Epithelial cell of proximal tubule (primary cell): ENCODE measurements around the gene SKAP1. TPM values are rescaled to one million over a fixed set of nuclear protein-coding genes. Genes with fewer than 3 reads are reported as not detected.
A peak's percentile ranks its signal among the peaks of the same experiment; 100 is the strongest.

ENCODE experiments used
- DNase-seq: peaks from one replicate; pipeline ENCODE4 v3.0.0-alpha.2; 2011; ENCODE audit warnings: low read depth
- H3K4me3 ChIP-seq: 2 replicates; pipeline ENCODE4 v1.5.1; 2011; ENCODE audit warnings: low read depth, mild to moderate bottlenecking, low read length
- CTCF ChIP-seq: conservative IDR thresholded peaks from 2 replicates; pipeline ENCODE4 v1.5.1; 2012; ENCODE audit warnings: low read depth, mild to moderate bottlenecking, low read length
- total RNA-seq: library from RNA; depleted of rRNA; stranded (reverse); fragments of >200 nt; gene quantifications from 2 replicates; pipeline ENCODE4 v1.2.3, GENCODE V29; 2015

Gene SKAP1
- total RNA-seq, 1 donor from 2014 or later, result 11.4 TPM

- peak; percentile 18 for TF ChIP-seq CTCF
- DNase-seq, result no peak
- H3K4me3 ChIP-seq, result no peak overlapping the region
Measured at GRCh38 chr17:48470388-48471034, 40.5 kb upstream of the SKAP1 start.

GRCh38 chr17:48469227-48469626 is 39.2 kb upstream of the SKAP1 start:
- TF ChIP-seq CTCF, result no peak
- DNase-seq, result no peak
- no peak overlapping the region for H3K4me3 ChIP-seq

- no peak for TF ChIP-seq CTCF
- H3K4me3 ChIP-seq, result no peak overlapping the region
- no peak for DNase-seq
Measured at GRCh38 chr17:48468299-48468698, 38.3 kb upstream of the SKAP1 start.

GRCh38 chr17:48465884-48466283 is 35.9 kb upstream of the SKAP1 start:
- TF ChIP-seq CTCF, result no peak
- H3K4me3 ChIP-seq, result no peak overlapping the region
- DNase-seq, result no peak

- DNase-seq, result no peak
- no peak overlapping the region for H3K4me3 ChIP-seq
- no peak for TF ChIP-seq CTCF
Measured at GRCh38 chr17:48463526-48463925, 33.5 kb upstream of the SKAP1 start.

GRCh38 chr17:48462946-48463345 is 32.9 kb upstream of the SKAP1 start:
- DNase-seq, result no peak
- TF ChIP-seq CTCF, result no peak
- no peak overlapping the region for H3K4me3 ChIP-seq

GRCh38 chr17:48460052-48460451 is 30.0 kb upstream of the SKAP1 start:
- no peak for DNase-seq
- no peak overlapping the region for H3K4me3 ChIP-seq
- no peak for TF ChIP-seq CTCF
